Measurements from ENCODE around the gene ERFL.
A peak's percentile ranks its signal among the peaks of the same experiment; 100 is the strongest.
"Not testable (repeated sequence)": the region's sequence is repeated elsewhere in the genome, so short reads cannot be mapped to it uniquely, and the experiment has no call there.

Gene ERFL

GRCh38 chr19:41917676-41918075 lies 10.6 kb downstream of the ERFL start:
- Histone ChIP-seq H3K4me3 (no peak overlapping the region), H3K27ac (no peak overlapping the region)

- H3K4me3 ChIP-seq: no peak overlapping the region
- H3K27ac ChIP-seq: no peak overlapping the region
These were observed 12.4 kb downstream of the ERFL start for GRCh38 chr19:41915776-41916414.

- Histone ChIP-seq H3K27ac (no peak overlapping the region), H3K4me3 (no peak overlapping the region)
These were observed 13.1 kb downstream of the ERFL start for GRCh38 chr19:41915021-41915775.

GRCh38 chr19:41914424-41914834 lies 13.8 kb downstream of the ERFL start:
- not testable (repeated sequence) for H3K4me3 ChIP-seq, H3K27ac ChIP-seq

- H3K27ac ChIP-seq: no peak overlapping the region
These were observed 14.5 kb downstream of the ERFL start for GRCh38 chr19:41913538-41914423.

GRCh38 chr19:41912899-41913537 lies 15.2 kb downstream of the ERFL start:
- no peak overlapping the region for H3K4me3 ChIP-seq
- H3K27ac ChIP-seq: no peak overlapping the region

More at GRCh38 chr19:41913538-41914423, 14.5 kb downstream of the ERFL start:
- no peak overlapping the region for H3K4me3 ChIP-seq

GRCh38 chr19:41911889-41912731 lies 16.1 kb downstream of the ERFL start:
- peak overlapping the region in 1 of 7 experiments; percentile 7 for H3K4me3 ChIP-seq
- no peak overlapping the region for H3K27ac ChIP-seq

- no peak overlapping the region for H3K27ac ChIP-seq
- peak overlapping the region in 1 of 7 experiments; percentile 15 for H3K4me3 ChIP-seq
These were observed 17.0 kb downstream of the ERFL start for GRCh38 chr19:41910992-41911888.

GRCh38 chr19:41910240-41910991 lies 17.8 kb downstream of the ERFL start:
- H3K27ac ChIP-seq: no peak overlapping the region
- no peak overlapping the region for H3K4me3 ChIP-seq

- no peak overlapping the region for H3K4me3 ChIP-seq
- H3K27ac ChIP-seq: no peak overlapping the region
These were observed 18.5 kb downstream of the ERFL start for GRCh38 chr19:41909706-41910105.

- H3K27ac ChIP-seq: no peak overlapping the region
- H3K4me3 ChIP-seq: no peak overlapping the region
These were observed 19.4 kb downstream of the ERFL start for GRCh38 chr19:41908724-41909464.

- no peak overlapping the region for H3K4me3 ChIP-seq
- H3K27ac ChIP-seq: no peak overlapping the region
These were observed 20.1 kb downstream of the ERFL start for GRCh38 chr19:41907994-41908615.

- Histone ChIP-seq H3K27ac (no peak overlapping the region), H3K4me3 (no peak overlapping the region)
These were observed 21.2 kb downstream of the ERFL start for GRCh38 chr19:41906916-41907680.

GRCh38 chr19:41906271-41906670 lies 22.0 kb downstream of the ERFL start:
- Histone ChIP-seq H3K4me3 (no peak overlapping the region), H3K27ac (no peak overlapping the region)

GRCh38 chr19:41905273-41906002 lies 22.8 kb downstream of the ERFL start:
- Histone ChIP-seq H3K4me3 (no peak overlapping the region), H3K27ac (no peak overlapping the region)
